GM23338 (cell line): ENCODE data around the gene DNAJC12. TPM values are rescaled to one million over a fixed set of nuclear protein-coding genes. Genes with fewer than 3 reads are reported as not detected.

Source experiments
- ATAC-seq: fragments of 200-7000 bp; cut with Tn5 transposase; 3 replicates; pipeline ENCODE4 v1.9.1; 2020
- DNase-seq: peaks from one replicate; pipeline ENCODE4 v3.0.0-alpha.2; 2015; ENCODE audit warnings: low spot score
- H2AFZ ChIP-seq: fragments of 200-600 bp; sonication (generic); 2 replicates; pipeline ENCODE4 v1.8.0; 2016; ENCODE audit warnings: antibody characterized with exemption, mild to moderate bottlenecking, moderate library complexity
- H3F3A ChIP-seq: fragments of 200-600 bp; sonication (generic); replicated peaks from 2 replicates; pipeline ENCODE4 v1.8.0; 2017; ENCODE audit warnings: antibody characterized with exemption, mixed run types, low read depth
- H3K27ac ChIP-seq: fragments of 200-600 bp; sonication (generic); 2 replicates; pipeline ENCODE4 v1.6.1; 2016; ENCODE audit warnings: low read depth
- H3K27me3 ChIP-seq: fragments of 200-600 bp; sonication (generic); 2 replicates; pipeline ENCODE4 v1.8.0; 2016; ENCODE audit warnings: mild to moderate bottlenecking, mixed run types, moderate library complexity; ENCODE audit not compliant: insufficient read depth
- H3K36me3 ChIP-seq: fragments of 200-600 bp; sonication (generic); 2 replicates; pipeline ENCODE4 v1.8.0; 2016; ENCODE audit warnings: mild to moderate bottlenecking; ENCODE audit not compliant: insufficient read depth
- H3K4me1 ChIP-seq: fragments of 200-600 bp; sonication (generic); 2 replicates; pipeline ENCODE4 v1.8.0; 2016; ENCODE audit warnings: mild to moderate bottlenecking, moderate library complexity; ENCODE audit not compliant: insufficient read depth
- H3K4me2 ChIP-seq: fragments of 200-600 bp; sonication (generic); 2 replicates; pipeline ENCODE4 v1.7.1; 2017; ENCODE audit warnings: mixed run types
- H3K4me3 ChIP-seq: fragments of 200-600 bp; sonication (generic); 2 replicates; pipeline ENCODE4 v1.6.1; 2016; ENCODE audit warnings: mixed run types
- H3K79me2 ChIP-seq: fragments of 200-600 bp; sonication (generic); replicated peaks from 2 replicates; pipeline ENCODE4 v1.8.0; 2017; ENCODE audit warnings: mild to moderate bottlenecking; ENCODE audit not compliant: insufficient read depth
- H3K9me2 ChIP-seq: fragments of 200-600 bp; sonication (generic); 2 replicates; pipeline ENCODE4 v1.8.0; 2017; ENCODE audit not compliant: insufficient read depth
- H4K20me1 ChIP-seq: fragments of 200-600 bp; sonication (generic); replicated peaks from 2 replicates; pipeline ENCODE4 v1.8.0; 2017; ENCODE audit warnings: mild to moderate bottlenecking; ENCODE audit not compliant: insufficient read depth
- H3K27ac Mint-ChIP-seq: 2 replicates; pipeline ENCODE4 v1.8.0; 2020; ENCODE audit warnings: inconsistent platforms, mild to moderate bottlenecking, moderate library complexity, mixed read lengths
- H3K27me3 Mint-ChIP-seq: 3 replicates; pipeline ENCODE4 v1.8.0; 2022; ENCODE audit warnings: low read depth, mild to moderate bottlenecking, moderate library complexity, mixed read lengths, inconsistent platforms; ENCODE audit not compliant: insufficient read depth, poor library complexity
- H3K36me3 Mint-ChIP-seq: 3 replicates; pipeline ENCODE4 v1.8.0; 2021; ENCODE audit warnings: low read depth, mild to moderate bottlenecking, inconsistent platforms, moderate library complexity, mixed read lengths
- H3K4me1 Mint-ChIP-seq: 3 replicates; pipeline ENCODE4 v1.8.0; 2020; ENCODE audit warnings: mild to moderate bottlenecking, inconsistent platforms, mixed read lengths
- H3K4me3 Mint-ChIP-seq: 3 replicates; pipeline ENCODE4 v1.8.0; 2021; ENCODE audit warnings: moderate library complexity, mild to moderate bottlenecking, inconsistent platforms, mixed read lengths
- H3K9me3 Mint-ChIP-seq: 3 replicates; pipeline ENCODE4 v1.8.0; 2020; ENCODE audit warnings: moderate library complexity, mild to moderate bottlenecking, inconsistent platforms, mixed read lengths
- CREB1 ChIP-seq: fragments of 250-450 bp; sonication (Bioruptor Pico); IDR thresholded peaks from 2 replicates; pipeline ENCODE4 v1.5.0; 2020; ENCODE audit warnings: low read depth, mild to moderate bottlenecking, moderate library complexity
- EZH2 ChIP-seq: fragments of 200-600 bp; sonication (generic); IDR thresholded peaks from one replicate; pipeline ENCODE4 v1.8.0; 2017; ENCODE audit warnings: antibody characterized with exemption, mild to moderate bottlenecking, low read depth; ENCODE audit not compliant: unreplicated experiment
- EZH2phosphoT487 ChIP-seq: fragments of 200-600 bp; sonication (generic); IDR thresholded peaks from one replicate; pipeline ENCODE4 v1.8.1; 2018; ENCODE audit warnings: antibody characterized with exemption; ENCODE audit not compliant: unreplicated experiment
- JUNB ChIP-seq: IDR thresholded peaks from one replicate; pipeline ENCODE4 v1.6.1; 2016; ENCODE audit warnings: antibody characterized with exemption; ENCODE audit not compliant: unreplicated experiment
- NANOG ChIP-seq: IDR thresholded peaks from 2 replicates; pipeline ENCODE4 v1.6.1; 2016; ENCODE audit warnings: antibody characterized with exemption, borderline replicate concordance
- POLR2AphosphoS5 ChIP-seq: IDR thresholded peaks from 2 replicates; pipeline ENCODE4 v1.6.1; 2016; ENCODE audit warnings: antibody characterized with exemption, low read depth
- STAT1 ChIP-seq: IDR thresholded peaks from one replicate; pipeline ENCODE4 v1.6.1; 2016; ENCODE audit warnings: antibody characterized with exemption; ENCODE audit not compliant: unreplicated experiment
- ZNF114 ChIP-seq: fragments of 250-450 bp; sonication (Bioruptor Pico); IDR thresholded peaks from 2 replicates; pipeline ENCODE4 v1.5.0; 2020; ENCODE audit warnings: mild to moderate bottlenecking, moderate library complexity
- ZNF331 ChIP-seq: fragments of 250-450 bp; sonication (Bioruptor Pico); IDR thresholded peaks from 2 replicates; pipeline ENCODE4 v1.5.0; 2020; ENCODE audit warnings: low read depth, mild to moderate bottlenecking, moderate library complexity
- polyA plus RNA-seq: library from polyadenylated mRNA; unstranded; fragments of >200 nt; fragmentation: Nextera tagmentation; extraction: Ambion mirVana; gene quantifications from 2 replicates; pipeline ENCODE4 v1.2.1, GENCODE V29; 2016
- total RNA-seq: library from RNA; depleted of rRNA; stranded (reverse); fragments of >200 nt; shearing (Covaris generic); gene quantifications from 2 replicates; pipeline ENCODE4 v1.2.3, GENCODE V29; 2014
- TF ChIP-seq, protein P1 (sequence below), 2 experiments: fragments of 200-600 bp in 1 of 2; sonication (generic) in 1 of 2; conservative IDR thresholded peaks; 2 replicates each; pipeline versions ENCODE4 v1.5.1 to v1.6.1; 2016 to 2017; ENCODE audit warnings: antibody characterized with exemption in 2 of 2, low read depth in 2 of 2, mild to moderate bottlenecking in 2 of 2, moderate library complexity in 1 of 2
- TF ChIP-seq, protein P2 (sequence below): IDR thresholded peaks from 2 replicates; pipeline ENCODE4 v1.6.1; 2016; ENCODE audit warnings: antibody characterized with exemption
- TF ChIP-seq, protein P3 (sequence below): fragments of 250-450 bp; sonication (Bioruptor Pico); IDR thresholded peaks from 2 replicates; pipeline ENCODE4 v1.5.0; 2020; ENCODE audit warnings: mild to moderate bottlenecking, moderate library complexity
- TF ChIP-seq, protein P4 (sequence below): IDR thresholded peaks from one replicate; pipeline ENCODE4 v1.6.1; 2018; ENCODE audit warnings: antibody characterized with exemption; ENCODE audit not compliant: unreplicated experiment

The DNAJC12 gene
- total and polyA plus RNA-seq, 2 experiments from 2014 or later: 2.2 to 4.5 TPM

DNA sequence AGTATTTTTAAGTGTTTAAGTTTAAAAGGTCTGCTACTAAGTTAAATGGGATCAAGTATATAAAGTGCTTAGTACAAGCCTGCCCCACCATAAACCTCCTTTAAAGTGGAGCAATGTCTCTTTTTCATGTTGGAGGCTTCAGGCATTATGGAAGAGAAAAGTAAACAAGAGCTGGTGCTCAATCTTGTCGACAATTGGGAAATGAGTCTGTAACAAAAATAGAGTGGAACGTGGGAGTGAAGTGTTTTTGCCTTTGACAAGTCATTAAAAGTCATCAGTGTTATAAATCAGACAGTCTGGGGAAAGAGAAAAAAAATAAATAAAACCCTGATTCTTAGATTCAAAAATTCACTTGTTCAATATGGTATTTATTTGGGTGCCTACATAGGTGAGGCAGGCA lies 44.7 kb downstream of the DNAJC12 start:
- H3K36me3 ChIP-seq: no peaks in the 10 kb centered on the region
- H4K20me1 ChIP-seq: no peaks in the 10 kb centered on the region
- no peak overlapping the region for H3K4me3 ChIP-seq
- H3K4me3 Mint-ChIP-seq: no peak overlapping the region
- no peak for ATAC-seq
- TF ChIP-seq JUNB (no peak), POLR2AphosphoS5 (no peak), STAT1 (no peak), EZH2phosphoT487 (no peak), NANOG (no peak), EZH2 (no peak), ZNF114 (CRISPR knock-in tag) (no peak), CREB1 (CRISPR knock-in tag) (no peak), ZNF331 (CRISPR knock-in tag) (no peak)
- TF ChIP-seq, protein P1, sequence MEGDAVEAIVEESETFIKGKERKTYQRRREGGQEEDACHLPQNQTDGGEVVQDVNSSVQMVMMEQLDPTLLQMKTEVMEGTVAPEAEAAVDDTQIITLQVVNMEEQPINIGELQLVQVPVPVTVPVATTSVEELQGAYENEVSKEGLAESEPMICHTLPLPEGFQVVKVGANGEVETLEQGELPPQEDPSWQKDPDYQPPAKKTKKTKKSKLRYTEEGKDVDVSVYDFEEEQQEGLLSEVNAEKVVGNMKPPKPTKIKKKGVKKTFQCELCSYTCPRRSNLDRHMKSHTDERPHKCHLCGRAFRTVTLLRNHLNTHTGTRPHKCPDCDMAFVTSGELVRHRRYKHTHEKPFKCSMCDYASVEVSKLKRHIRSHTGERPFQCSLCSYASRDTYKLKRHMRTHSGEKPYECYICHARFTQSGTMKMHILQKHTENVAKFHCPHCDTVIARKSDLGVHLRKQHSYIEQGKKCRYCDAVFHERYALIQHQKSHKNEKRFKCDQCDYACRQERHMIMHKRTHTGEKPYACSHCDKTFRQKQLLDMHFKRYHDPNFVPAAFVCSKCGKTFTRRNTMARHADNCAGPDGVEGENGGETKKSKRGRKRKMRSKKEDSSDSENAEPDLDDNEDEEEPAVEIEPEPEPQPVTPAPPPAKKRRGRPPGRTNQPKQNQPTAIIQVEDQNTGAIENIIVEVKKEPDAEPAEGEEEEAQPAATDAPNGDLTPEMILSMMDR (conservative IDR thresholded peaks at IDR 0.05; ENCODE audit: low read depth in 2 of 2): no peak
- TF ChIP-seq, protein P2, sequence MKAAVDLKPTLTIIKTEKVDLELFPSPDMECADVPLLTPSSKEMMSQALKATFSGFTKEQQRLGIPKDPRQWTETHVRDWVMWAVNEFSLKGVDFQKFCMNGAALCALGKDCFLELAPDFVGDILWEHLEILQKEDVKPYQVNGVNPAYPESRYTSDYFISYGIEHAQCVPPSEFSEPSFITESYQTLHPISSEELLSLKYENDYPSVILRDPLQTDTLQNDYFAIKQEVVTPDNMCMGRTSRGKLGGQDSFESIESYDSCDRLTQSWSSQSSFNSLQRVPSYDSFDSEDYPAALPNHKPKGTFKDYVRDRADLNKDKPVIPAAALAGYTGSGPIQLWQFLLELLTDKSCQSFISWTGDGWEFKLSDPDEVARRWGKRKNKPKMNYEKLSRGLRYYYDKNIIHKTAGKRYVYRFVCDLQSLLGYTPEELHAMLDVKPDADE: no peak
- TF ChIP-seq, protein P3, sequence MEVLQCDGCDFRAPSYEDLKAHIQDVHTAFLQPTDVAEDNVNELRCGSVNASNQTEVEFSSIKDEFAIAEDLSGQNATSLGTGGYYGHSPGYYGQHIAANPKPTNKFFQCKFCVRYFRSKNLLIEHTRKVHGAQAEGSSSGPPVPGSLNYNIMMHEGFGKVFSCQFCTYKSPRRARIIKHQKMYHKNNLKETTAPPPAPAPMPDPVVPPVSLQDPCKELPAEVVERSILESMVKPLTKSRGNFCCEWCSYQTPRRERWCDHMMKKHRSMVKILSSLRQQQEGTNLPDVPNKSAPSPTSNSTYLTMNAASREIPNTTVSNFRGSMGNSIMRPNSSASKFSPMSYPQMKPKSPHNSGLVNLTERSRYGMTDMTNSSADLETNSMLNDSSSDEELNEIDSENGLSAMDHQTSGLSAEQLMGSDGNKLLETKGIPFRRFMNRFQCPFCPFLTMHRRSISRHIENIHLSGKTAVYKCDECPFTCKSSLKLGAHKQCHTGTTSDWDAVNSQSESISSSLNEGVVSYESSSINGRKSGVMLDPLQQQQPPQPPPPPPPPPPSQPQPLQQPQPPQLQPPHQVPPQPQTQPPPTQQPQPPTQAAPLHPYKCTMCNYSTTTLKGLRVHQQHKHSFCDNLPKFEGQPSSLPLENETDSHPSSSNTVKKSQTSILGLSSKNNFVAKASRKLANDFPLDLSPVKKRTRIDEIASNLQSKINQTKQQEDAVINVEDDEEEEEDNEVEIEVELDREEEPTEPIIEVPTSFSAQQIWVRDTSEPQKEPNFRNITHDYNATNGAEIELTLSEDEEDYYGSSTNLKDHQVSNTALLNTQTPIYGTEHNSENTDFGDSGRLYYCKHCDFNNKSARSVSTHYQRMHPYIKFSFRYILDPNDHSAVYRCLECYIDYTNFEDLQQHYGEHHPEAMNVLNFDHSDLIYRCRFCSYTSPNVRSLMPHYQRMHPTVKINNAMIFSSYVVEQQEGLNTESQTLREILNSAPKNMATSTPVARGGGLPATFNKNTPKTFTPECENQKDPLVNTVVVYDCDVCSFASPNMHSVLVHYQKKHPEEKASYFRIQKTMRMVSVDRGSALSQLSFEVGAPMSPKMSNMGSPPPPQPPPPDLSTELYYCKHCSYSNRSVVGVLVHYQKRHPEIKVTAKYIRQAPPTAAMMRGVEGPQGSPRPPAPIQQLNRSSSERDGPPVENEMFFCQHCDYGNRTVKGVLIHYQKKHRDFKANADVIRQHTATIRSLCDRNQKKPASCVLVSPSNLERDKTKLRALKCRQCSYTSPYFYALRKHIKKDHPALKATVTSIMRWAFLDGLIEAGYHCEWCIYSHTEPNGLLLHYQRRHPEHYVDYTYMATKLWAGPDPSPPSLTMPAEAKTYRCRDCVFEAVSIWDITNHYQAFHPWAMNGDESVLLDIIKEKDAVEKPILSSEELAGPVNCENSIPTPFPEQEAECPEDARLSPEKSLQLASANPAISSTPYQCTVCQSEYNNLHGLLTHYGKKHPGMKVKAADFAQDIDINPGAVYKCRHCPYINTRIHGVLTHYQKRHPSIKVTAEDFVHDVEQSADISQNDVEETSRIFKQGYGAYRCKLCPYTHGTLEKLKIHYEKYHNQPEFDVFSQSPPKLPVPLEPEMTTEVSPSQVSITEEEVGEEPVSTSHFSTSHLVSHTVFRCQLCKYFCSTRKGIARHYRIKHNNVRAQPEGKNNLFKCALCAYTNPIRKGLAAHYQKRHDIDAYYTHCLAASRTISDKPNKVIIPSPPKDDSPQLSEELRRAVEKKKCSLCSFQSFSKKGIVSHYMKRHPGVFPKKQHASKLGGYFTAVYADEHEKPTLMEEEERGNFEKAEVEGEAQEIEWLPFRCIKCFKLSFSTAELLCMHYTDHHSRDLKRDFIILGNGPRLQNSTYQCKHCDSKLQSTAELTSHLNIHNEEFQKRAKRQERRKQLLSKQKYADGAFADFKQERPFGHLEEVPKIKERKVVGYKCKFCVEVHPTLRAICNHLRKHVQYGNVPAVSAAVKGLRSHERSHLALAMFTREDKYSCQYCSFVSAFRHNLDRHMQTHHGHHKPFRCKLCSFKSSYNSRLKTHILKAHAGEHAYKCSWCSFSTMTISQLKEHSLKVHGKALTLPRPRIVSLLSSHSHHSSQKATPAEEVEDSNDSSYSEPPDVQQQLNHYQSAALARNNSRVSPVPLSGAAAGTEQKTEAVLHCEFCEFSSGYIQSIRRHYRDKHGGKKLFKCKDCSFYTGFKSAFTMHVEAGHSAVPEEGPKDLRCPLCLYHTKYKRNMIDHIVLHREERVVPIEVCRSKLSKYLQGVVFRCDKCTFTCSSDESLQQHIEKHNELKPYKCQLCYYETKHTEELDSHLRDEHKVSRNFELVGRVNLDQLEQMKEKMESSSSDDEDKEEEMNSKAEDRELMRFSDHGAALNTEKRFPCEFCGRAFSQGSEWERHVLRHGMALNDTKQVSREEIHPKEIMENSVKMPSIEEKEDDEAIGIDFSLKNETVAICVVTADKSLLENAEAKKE (CRISPR knock-in tag): no peak
- TF ChIP-seq, protein P4, sequence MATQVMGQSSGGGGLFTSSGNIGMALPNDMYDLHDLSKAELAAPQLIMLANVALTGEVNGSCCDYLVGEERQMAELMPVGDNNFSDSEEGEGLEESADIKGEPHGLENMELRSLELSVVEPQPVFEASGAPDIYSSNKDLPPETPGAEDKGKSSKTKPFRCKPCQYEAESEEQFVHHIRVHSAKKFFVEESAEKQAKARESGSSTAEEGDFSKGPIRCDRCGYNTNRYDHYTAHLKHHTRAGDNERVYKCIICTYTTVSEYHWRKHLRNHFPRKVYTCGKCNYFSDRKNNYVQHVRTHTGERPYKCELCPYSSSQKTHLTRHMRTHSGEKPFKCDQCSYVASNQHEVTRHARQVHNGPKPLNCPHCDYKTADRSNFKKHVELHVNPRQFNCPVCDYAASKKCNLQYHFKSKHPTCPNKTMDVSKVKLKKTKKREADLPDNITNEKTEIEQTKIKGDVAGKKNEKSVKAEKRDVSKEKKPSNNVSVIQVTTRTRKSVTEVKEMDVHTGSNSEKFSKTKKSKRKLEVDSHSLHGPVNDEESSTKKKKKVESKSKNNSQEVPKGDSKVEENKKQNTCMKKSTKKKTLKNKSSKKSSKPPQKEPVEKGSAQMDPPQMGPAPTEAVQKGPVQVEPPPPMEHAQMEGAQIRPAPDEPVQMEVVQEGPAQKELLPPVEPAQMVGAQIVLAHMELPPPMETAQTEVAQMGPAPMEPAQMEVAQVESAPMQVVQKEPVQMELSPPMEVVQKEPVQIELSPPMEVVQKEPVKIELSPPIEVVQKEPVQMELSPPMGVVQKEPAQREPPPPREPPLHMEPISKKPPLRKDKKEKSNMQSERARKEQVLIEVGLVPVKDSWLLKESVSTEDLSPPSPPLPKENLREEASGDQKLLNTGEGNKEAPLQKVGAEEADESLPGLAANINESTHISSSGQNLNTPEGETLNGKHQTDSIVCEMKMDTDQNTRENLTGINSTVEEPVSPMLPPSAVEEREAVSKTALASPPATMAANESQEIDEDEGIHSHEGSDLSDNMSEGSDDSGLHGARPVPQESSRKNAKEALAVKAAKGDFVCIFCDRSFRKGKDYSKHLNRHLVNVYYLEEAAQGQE: no peak
- no peak overlapping the region for H3K4me2 ChIP-seq
- DNase-seq: no peak
- no peak overlapping the region for H3K27ac ChIP-seq
- H3K27ac Mint-ChIP-seq: no peak overlapping the region
- no peaks in the 10 kb centered on the region for H3K36me3 Mint-ChIP-seq
- no peaks in the 10 kb centered on the region for H3K9me2 ChIP-seq
- no peaks in the 10 kb centered on the region for H3K79me2 ChIP-seq
- no peak overlapping the region for H2AFZ ChIP-seq
- peaks cover 35% of the 10 kb centered on the region for H3K4me1 ChIP-seq
- no peaks in the 10 kb centered on the region for H3F3A ChIP-seq
- H3K9me3 Mint-ChIP-seq: no peaks in the 10 kb centered on the region
- H3K27me3 Mint-ChIP-seq: peaks cover 3% of the 10 kb centered on the region
- H3K4me1 Mint-ChIP-seq: peaks cover 36% of the 10 kb centered on the region
- no peaks in the 10 kb centered on the region for H3K27me3 ChIP-seq
